Measurements from ENCODE around the gene CNOT11. TPM values are rescaled to one million over a fixed set of nuclear protein-coding genes. Genes with fewer than 3 reads are reported as not detected.

The CNOT11 gene
- total RNA-seq, 4 donors from 2014 or later = 28.0 to 53.2 (median 41.8) TPM

DNA sequence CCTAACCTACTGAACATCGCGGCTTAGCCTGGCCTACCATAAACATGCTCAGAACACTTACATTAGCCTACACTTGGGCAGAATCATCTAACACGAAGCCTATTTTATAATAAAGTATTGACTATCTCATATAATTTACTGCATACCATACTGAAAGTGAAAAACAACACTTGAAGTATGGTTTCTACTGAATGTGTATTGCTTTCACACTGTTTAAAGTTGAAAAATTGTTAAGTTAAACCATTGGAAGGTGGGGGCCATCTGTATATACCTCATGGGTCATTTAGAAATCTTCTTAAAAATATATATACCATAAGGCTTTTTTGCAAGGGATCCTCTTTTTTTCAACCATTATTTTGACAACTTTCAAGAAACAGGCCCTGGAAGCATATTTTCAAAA is 39.3 kb downstream of the CNOT11 start:
- no peak for DNase-seq
- H3K27ac ChIP-seq = no peak overlapping the region
- 91 to 95% methylated on average over 3 of the region's 3 CpGs for WGBS, 2 donors
- intact Hi-C loops (cut with DNase I) = no loop called here
- H3K9me3 ChIP-seq = no peaks in the 10 kb centered on the region
- no peaks in the 10 kb centered on the region for H3K27me3 ChIP-seq
- H3K4me3 ChIP-seq = no peak overlapping the region
- peaks cover 4 to 85% (median 16%) of the 10 kb centered on the region in 3 donors for H3K36me3 ChIP-seq
- H3K4me1 ChIP-seq = peaks cover 0 to 20% (median 3%) of the 10 kb centered on the region in 3 donors
- TF ChIP-seq CTCF (IDR thresholded peaks at IDR 0.05) = no peak
- no peak for TF ChIP-seq POLR2A (IDR thresholded peaks at IDR 0.05)

- Histone ChIP-seq H3K4me1 (peaks cover 0 to 35% (median 6%) of the 10 kb centered on the region in 3 donors), H3K27ac (no peak overlapping the region), H3K36me3 (peaks cover 1 to 75% (median 4%) of the 10 kb centered on the region in 3 donors), H3K9me3 (no peaks in the 10 kb centered on the region), H3K4me3 (no peak overlapping the region), H3K27me3 (no peaks in the 10 kb centered on the region)
- intact Hi-C loops (cut with DNase I) = no loop called here
- 97 to 100% methylated on average over 2 of the region's 2 CpGs for WGBS, 2 donors
- TF ChIP-seq CTCF (IDR thresholded peaks at IDR 0.05) (no peak), POLR2A (IDR thresholded peaks at IDR 0.05) (no peak)
- DNase-seq = no peak
Observed at GRCh38 chr2:101293544-101293943, 40.9 kb downstream of the CNOT11 start.

DNA sequence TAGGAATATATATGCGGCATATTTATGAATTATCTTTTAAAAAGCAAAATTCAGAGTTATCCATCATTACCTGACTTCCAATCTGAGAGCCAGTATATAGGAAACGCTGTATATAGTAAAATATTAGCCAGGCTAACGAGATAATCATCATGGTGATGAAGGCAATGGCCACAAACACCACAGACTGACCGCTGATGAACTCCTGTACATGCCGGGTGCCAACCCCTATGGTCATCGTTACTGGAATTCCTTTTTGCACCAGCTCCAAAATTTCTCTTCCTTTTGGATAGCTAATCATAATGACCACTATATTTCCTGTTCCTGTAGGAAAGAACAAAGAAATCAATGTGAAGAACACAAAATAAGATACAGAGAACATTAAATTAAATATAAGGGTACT is 42.2 kb downstream of the CNOT11 start:
- Histone ChIP-seq H3K36me3 (peaks cover 0 to 70% (median 4%) of the 10 kb centered on the region in 3 donors), H3K4me3 (no peak overlapping the region), H3K27me3 (no peaks in the 10 kb centered on the region), H3K9me3 (no peaks in the 10 kb centered on the region), H3K4me1 (peaks cover 0 to 48% (median 14%) of the 10 kb centered on the region in 3 donors), H3K27ac (no peak overlapping the region)
- TF ChIP-seq CTCF (IDR thresholded peaks at IDR 0.05) (no peak), POLR2A (IDR thresholded peaks at IDR 0.05) (no peak)
- intact Hi-C loops (cut with DNase I) = no loop called here
- no peak for DNase-seq
- WGBS, 2 donors = 88 to 90% methylated on average over 6 of the region's 6 CpGs

DNA sequence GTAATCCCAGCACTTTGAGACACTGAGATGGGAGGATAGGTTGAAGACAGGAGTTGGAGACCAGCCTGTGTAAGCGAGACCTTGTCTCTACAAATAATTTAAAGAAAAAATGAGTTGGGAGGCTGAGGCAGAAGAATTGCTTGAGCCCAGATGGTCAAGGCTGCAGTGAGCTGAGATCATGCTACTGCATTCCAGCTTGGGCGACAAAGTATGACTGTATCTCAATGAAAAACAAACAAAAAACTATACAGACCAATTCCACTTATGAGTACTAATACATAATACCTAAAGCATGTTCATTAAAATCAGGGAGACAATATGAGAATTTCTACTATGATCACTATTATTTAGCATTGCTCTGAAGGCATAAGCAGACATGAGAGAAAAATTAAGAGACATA is 43.2 kb downstream of the CNOT11 start:
- intact Hi-C loops (cut with DNase I) = no loop called here
- H3K9me3 ChIP-seq = no peaks in the 10 kb centered on the region
- peaks cover 3 to 59% (median 17%) of the 10 kb centered on the region in 3 donors for H3K4me1 ChIP-seq
- H3K27me3 ChIP-seq = no peaks in the 10 kb centered on the region
- 70 to 79% methylated on average over 2 of the region's 2 CpGs for WGBS, 2 donors
- no peak overlapping the region for H3K4me3 ChIP-seq
- no peak for TF ChIP-seq POLR2A (IDR thresholded peaks at IDR 0.05)
- no peak overlapping the region for H3K27ac ChIP-seq
- peaks cover 0 to 62% (median 4%) of the 10 kb centered on the region in 3 donors for H3K36me3 ChIP-seq
- no peak for DNase-seq

- no peak overlapping the region for H3K4me3 ChIP-seq
- no peak for DNase-seq
- 83 to 86% methylated on average over 5 of the region's 5 CpGs for WGBS, 2 donors
- H3K4me1 ChIP-seq = peaks cover 7 to 64% (median 20%) of the 10 kb centered on the region in 3 donors
- intact Hi-C loops (cut with DNase I) = no loop called here
- no peaks in the 10 kb centered on the region for H3K27me3 ChIP-seq
- TF ChIP-seq POLR2A (IDR thresholded peaks at IDR 0.05) (no peak), CTCF (IDR thresholded peaks at IDR 0.05) (no peak)
- H3K27ac ChIP-seq = no peak overlapping the region
- H3K9me3 ChIP-seq = no peaks in the 10 kb centered on the region
- peaks cover 0 to 57% (median 4%) of the 10 kb centered on the region in 3 donors for H3K36me3 ChIP-seq
Observed at GRCh38 chr2:101296371-101296770, 43.7 kb downstream of the CNOT11 start.

GRCh38 chr2:101297383-101297782 is 44.7 kb downstream of the CNOT11 start:
- Histone ChIP-seq H3K9me3 (no peaks in the 10 kb centered on the region), H3K27ac (no peak overlapping the region), H3K27me3 (no peaks in the 10 kb centered on the region), H3K4me3 (no peak overlapping the region), H3K4me1 (peaks cover 15 to 74% (median 29%) of the 10 kb centered on the region in 3 donors), H3K36me3 (peaks cover 0 to 50% (median 3%) of the 10 kb centered on the region in 3 donors)
- no peak for DNase-seq
- intact Hi-C loops (cut with DNase I) = no loop called here
- TF ChIP-seq CTCF (IDR thresholded peaks at IDR 0.05) (no peak), POLR2A (IDR thresholded peaks at IDR 0.05) (no peak)
- WGBS, 2 donors = 75 to 92% methylated on average over 2 of the region's 2 CpGs
